K562 (cell line): ENCODE data around the gene SRGAP3.

Source experiments
- EZH2 ChIP-seq: IDR thresholded peaks from 2 replicates; pipeline ENCODE4 v1.6.1; 2012; ENCODE audit warnings: low read depth, mild to moderate bottlenecking, inconsistent platforms, low read length, borderline replicate concordance
- PTRF ChIP-seq: fragments of 450-650 bp; IDR thresholded peaks from 2 replicates; pipeline ENCODE4 v1.6.1; 2016; ENCODE audit warnings: mild to moderate bottlenecking, missing genetic modification characterization, missing compliant biosample characterization
- YY1 ChIP-seq, 3 experiments: IDR thresholded peaks; 2 replicates each; pipeline ENCODE4 v1.6.1; 2011; ENCODE audit warnings: low read length in 2 of 3, mild to moderate bottlenecking in 2 of 3, moderate library complexity in 2 of 3, borderline replicate concordance in 1 of 3, control low read depth in 1 of 3, low read depth in 1 of 3; ENCODE audit not compliant: insufficient read depth in 3 of 3, insufficient replicate concordance in 2 of 3, control insufficient read depth in 1 of 3, insufficient read length in 1 of 3; ENCODE audit errors: extremely low read depth in 1 of 3
- ZNF347 ChIP-seq: fragments of 450-650 bp; formaldehyde crosslinking; IDR thresholded peaks from 2 replicates; pipeline ENCODE4 v1.4.0; 2020; ENCODE audit warnings: low read depth, mild to moderate bottlenecking, moderate library complexity
- ZNF830 ChIP-seq: fragments of 250-450 bp; sonication (Bioruptor Pico); IDR thresholded peaks from 2 replicates; pipeline ENCODE4 v1.5.0; 2021; ENCODE audit warnings: mild to moderate bottlenecking
- TF ChIP-seq, protein P1 (sequence below): sonication (generic); formaldehyde crosslinking; IDR thresholded peaks from 2 replicates; pipeline ENCODE4 v1.4.0; 2020; ENCODE audit warnings: mild to moderate bottlenecking, missing genetic modification reagents
- TF ChIP-seq, protein P2 (sequence below): sonication (generic); formaldehyde crosslinking; IDR thresholded peaks from 2 replicates; pipeline ENCODE4 v1.8.1; 2023; ENCODE audit warnings: mild to moderate bottlenecking, missing genetic modification reagents
- TF ChIP-seq, protein P3 (sequence below): sonication (generic); IDR thresholded peaks from 2 replicates; pipeline ENCODE4 v1.6.1; 2016

DNA sequence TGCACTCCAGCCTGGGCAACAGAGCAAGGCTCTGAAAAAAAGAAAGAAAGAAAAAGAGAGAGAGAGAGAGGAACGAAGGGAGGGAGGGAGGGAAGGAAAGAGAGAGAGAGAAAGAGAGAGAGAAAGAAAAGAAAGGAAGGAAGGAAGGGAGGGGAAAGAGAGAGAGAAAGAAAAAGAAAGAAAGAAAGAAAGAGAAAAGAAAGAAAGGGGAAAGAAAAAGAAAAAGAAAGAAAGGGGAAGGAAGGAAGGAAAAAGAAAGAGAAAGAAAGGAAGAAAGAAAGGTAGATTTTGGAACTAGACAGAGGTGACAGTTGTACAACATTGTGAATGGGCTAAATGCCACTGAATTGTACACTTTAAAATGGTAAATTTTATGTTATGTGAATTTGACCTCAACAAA, 5.3 kb upstream of the SRGAP3 start:
- TF ChIP-seq YY1 (IDR thresholded peaks at IDR 0.05; ENCODE audit: borderline replicate concordance in 1 of 3, control insufficient read depth in 1 of 3, extremely low read depth in 1 of 3, insufficient read depth in 3 of 3, insufficient read length in 1 of 3, insufficient replicate concordance in 2 of 3, low read depth in 1 of 3, low read length in 2 of 3) (no peak), ZNF347 (no peak), ZNF830 (no peak), EZH2 (no peak), PTRF (tag) (no peak)
- TF ChIP-seq, protein P1, sequence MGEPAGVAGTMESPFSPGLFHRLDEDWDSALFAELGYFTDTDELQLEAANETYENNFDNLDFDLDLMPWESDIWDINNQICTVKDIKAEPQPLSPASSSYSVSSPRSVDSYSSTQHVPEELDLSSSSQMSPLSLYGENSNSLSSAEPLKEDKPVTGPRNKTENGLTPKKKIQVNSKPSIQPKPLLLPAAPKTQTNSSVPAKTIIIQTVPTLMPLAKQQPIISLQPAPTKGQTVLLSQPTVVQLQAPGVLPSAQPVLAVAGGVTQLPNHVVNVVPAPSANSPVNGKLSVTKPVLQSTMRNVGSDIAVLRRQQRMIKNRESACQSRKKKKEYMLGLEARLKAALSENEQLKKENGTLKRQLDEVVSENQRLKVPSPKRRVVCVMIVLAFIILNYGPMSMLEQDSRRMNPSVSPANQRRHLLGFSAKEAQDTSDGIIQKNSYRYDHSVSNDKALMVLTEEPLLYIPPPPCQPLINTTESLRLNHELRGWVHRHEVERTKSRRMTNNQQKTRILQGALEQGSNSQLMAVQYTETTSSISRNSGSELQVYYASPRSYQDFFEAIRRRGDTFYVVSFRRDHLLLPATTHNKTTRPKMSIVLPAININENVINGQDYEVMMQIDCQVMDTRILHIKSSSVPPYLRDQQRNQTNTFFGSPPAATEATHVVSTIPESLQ (CRISPR knock-in tag), result no peak
- TF ChIP-seq, protein P2, sequence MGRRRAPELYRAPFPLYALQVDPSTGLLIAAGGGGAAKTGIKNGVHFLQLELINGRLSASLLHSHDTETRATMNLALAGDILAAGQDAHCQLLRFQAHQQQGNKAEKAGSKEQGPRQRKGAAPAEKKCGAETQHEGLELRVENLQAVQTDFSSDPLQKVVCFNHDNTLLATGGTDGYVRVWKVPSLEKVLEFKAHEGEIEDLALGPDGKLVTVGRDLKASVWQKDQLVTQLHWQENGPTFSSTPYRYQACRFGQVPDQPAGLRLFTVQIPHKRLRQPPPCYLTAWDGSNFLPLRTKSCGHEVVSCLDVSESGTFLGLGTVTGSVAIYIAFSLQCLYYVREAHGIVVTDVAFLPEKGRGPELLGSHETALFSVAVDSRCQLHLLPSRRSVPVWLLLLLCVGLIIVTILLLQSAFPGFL, result no peak
- TF ChIP-seq, protein P3, sequence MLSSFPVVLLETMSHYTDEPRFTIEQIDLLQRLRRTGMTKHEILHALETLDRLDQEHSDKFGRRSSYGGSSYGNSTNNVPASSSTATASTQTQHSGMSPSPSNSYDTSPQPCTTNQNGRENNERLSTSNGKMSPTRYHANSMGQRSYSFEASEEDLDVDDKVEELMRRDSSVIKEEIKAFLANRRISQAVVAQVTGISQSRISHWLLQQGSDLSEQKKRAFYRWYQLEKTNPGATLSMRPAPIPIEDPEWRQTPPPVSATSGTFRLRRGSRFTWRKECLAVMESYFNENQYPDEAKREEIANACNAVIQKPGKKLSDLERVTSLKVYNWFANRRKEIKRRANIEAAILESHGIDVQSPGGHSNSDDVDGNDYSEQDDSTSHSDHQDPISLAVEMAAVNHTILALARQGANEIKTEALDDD, result no peak
